Neutrophil (primary cell): Measurements from ENCODE around the gene NKX2-2.
"Not testable (repeated sequence)": the region's sequence is repeated elsewhere in the genome, so short reads cannot be mapped to it uniquely, and the experiment has no call there.

Source experiments
- H3K27ac ChIP-seq: fragments of 200-600 bp; sonication (generic); 2 replicates; pipeline ENCODE4 v1.5.1; 2016; ENCODE audit warnings: mild to moderate bottlenecking, moderate library complexity
- H3K27me3 ChIP-seq: fragments of 200-600 bp; sonication (generic); 2 replicates; pipeline ENCODE4 v1.6.0; 2016; ENCODE audit warnings: mild to moderate bottlenecking
- H3K36me3 ChIP-seq: fragments of 200-600 bp; sonication (generic); 2 replicates; pipeline ENCODE4 v1.5.1; 2017
- H3K4me1 ChIP-seq, 2 experiments: fragments of 200-600 bp in 1 of 2; sonication (generic) in 1 of 2; 1 replicate in 1 of 2; 2 replicates in 1 of 2; pipeline versions ENCODE4 v1.5.1 to v1.6.1; 2013 to 2016; ENCODE audit warnings: low read depth in 1 of 2, low read length in 1 of 2, mild to moderate bottlenecking in 1 of 2, moderate library complexity in 1 of 2; ENCODE audit not compliant: control insufficient read depth in 1 of 2, insufficient read depth in 1 of 2
- H3K4me3 ChIP-seq, 2 experiments: fragments of 200-600 bp in 1 of 2; sonication (generic) in 1 of 2; 1 replicate in 1 of 2; 2 replicates in 1 of 2; pipeline ENCODE4 v1.5.1; 2013 to 2016; ENCODE audit warnings: low read depth in 1 of 2, low read length in 1 of 2, mild to moderate bottlenecking in 1 of 2, moderate library complexity in 1 of 2
- H3K9me3 ChIP-seq: fragments of 200-600 bp; sonication (generic); 2 replicates; pipeline ENCODE4 v1.5.1; 2016
- TF ChIP-seq, protein P1 (sequence below): fragments of 200-600 bp; sonication (generic); IDR thresholded peaks from 2 replicates; pipeline ENCODE4 v1.5.1; 2016; ENCODE audit warnings: antibody characterized with exemption

The NKX2-2 gene

DNA sequence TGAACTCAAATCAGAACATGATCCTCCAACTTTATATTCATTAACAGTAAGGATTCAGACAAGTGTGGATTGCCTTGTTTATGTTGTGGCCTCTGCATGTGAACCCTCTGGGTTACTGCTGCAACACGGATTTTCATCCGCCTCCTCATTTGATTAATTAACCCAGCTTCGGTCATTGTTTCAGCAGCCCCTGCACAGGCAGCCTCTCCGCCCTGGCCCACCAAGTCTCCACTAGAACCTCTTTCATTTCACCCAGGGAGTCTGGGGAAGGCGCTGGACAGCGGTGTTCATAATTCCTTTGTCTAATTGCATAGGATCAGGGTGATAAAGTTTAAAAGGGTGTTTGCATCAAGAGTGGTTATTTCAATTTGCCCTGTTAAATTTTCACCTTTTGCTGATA is 15.7 kb downstream of the NKX2-2 start:
- Histone ChIP-seq H3K4me1 (no peaks in the 10 kb centered on the region), H3K27ac (no peak overlapping the region), H3K9me3 (no peaks in the 10 kb centered on the region), H3K27me3 (peaks cover 98% of the 10 kb centered on the region), H3K36me3 (no peaks in the 10 kb centered on the region), H3K4me3 (no peak overlapping the region)
- TF ChIP-seq, protein P1, sequence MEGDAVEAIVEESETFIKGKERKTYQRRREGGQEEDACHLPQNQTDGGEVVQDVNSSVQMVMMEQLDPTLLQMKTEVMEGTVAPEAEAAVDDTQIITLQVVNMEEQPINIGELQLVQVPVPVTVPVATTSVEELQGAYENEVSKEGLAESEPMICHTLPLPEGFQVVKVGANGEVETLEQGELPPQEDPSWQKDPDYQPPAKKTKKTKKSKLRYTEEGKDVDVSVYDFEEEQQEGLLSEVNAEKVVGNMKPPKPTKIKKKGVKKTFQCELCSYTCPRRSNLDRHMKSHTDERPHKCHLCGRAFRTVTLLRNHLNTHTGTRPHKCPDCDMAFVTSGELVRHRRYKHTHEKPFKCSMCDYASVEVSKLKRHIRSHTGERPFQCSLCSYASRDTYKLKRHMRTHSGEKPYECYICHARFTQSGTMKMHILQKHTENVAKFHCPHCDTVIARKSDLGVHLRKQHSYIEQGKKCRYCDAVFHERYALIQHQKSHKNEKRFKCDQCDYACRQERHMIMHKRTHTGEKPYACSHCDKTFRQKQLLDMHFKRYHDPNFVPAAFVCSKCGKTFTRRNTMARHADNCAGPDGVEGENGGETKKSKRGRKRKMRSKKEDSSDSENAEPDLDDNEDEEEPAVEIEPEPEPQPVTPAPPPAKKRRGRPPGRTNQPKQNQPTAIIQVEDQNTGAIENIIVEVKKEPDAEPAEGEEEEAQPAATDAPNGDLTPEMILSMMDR: no peak

DNA sequence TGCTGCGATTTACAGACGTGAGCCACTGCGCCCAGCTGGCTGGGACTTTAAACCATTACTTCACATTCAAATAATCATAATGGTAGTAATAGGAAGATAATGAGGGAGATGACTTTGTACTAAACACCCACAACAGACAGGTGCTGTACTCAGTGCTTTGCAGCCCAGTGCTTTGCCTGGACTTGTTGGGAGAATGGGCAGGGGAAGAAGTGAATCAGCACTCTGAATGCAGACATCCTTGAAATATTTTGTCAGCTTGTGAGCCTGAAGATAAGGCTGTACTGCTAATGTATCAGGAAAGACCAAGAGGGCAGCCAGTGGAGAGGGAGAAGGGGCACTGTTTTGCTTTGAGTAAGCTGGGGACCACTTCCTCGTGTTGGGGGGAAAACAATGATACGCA is 17.4 kb downstream of the NKX2-2 start:
- no peak overlapping the region for H3K4me3 ChIP-seq
- H3K9me3 ChIP-seq: no peaks in the 10 kb centered on the region
- TF ChIP-seq, protein P1: no peak
- no peak overlapping the region for H3K27ac ChIP-seq
- no peaks in the 10 kb centered on the region for H3K4me1 ChIP-seq
- peaks cover 98% of the 10 kb centered on the region for H3K27me3 ChIP-seq
- H3K36me3 ChIP-seq: no peaks in the 10 kb centered on the region

DNA sequence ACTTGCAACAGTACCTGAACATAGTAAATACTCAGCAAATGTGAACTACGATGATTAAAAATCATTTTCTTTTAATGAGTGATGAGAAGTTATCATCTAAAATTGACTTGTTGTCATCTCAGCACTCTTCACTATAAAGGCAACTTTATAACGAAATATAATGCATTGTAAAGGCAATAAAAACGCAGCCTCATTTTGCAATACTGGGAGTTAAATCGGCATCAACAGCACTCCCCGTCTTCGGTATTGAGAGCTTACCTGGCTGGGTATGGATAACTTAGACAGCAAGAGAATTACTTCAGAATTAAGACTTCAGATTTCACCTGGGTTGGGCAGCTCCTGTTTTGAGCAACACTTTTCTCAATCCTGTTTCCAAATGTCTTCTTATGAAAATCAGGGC is 20.8 kb downstream of the NKX2-2 start:
- H3K27me3 ChIP-seq: peaks cover 98% of the 10 kb centered on the region
- H3K4me1 ChIP-seq: no peaks in the 10 kb centered on the region
- TF ChIP-seq, protein P1: no peak
- H3K4me3 ChIP-seq: no peak overlapping the region
- no peak overlapping the region for H3K27ac ChIP-seq
- H3K36me3 ChIP-seq: no peaks in the 10 kb centered on the region
- H3K9me3 ChIP-seq: no peaks in the 10 kb centered on the region

DNA sequence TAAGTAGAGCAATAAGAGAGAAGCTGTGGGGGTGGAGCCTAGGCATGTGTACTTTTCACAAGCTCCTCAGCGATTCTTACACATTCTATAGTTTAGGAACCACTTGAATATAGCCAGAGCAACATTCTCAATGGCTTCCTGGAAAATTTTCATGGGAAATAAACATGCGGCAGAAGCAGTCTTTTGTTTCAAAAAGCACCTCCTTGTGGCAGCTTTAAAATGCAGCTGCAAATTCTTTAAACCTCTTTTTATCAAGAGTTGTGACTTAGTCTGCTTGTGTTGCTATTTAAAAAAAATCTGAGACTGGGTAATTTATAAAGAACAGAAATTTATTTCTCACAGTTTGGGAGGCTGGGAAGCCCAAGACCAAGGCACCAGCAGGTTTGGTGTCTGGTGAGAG is 23.8 kb downstream of the NKX2-2 start:
- TF ChIP-seq, protein P1: no peak

DNA sequence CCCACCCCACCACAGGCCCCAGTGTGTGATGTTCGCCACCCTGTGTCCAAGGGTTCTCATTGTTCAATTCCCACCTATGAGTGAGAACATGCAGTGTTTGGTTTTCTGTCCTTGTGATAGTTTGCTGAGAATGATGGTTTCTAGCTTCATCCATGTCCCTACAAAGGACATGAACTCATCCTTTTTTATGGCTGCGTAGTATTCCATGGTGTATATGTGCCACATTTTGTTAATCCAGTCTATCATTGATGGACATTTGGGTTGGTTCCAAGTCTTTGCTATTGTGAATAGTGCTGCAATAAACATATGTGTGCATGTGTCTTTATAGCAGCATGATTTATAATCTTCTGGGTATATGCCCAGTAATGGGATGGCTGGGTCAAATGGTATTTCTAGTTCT is 33.7 kb downstream of the NKX2-2 start:
- H3K9me3 ChIP-seq, H3K27ac ChIP-seq, H3K36me3 ChIP-seq, H3K4me3 ChIP-seq, H3K4me1 ChIP-seq: not testable (repeated sequence)
- peaks cover 36% of the 10 kb centered on the region for H3K27me3 ChIP-seq

More for the DNA sequence above, 23.8 kb downstream of the NKX2-2 start:
- no peaks in the 10 kb centered on the region for H3K9me3 ChIP-seq
- H3K4me3 ChIP-seq: no peak overlapping the region
- peaks cover 100% of the 10 kb centered on the region for H3K27me3 ChIP-seq
- no peaks in the 10 kb centered on the region for H3K4me1 ChIP-seq
- no peak overlapping the region for H3K27ac ChIP-seq
- no peaks in the 10 kb centered on the region for H3K36me3 ChIP-seq

DNA sequence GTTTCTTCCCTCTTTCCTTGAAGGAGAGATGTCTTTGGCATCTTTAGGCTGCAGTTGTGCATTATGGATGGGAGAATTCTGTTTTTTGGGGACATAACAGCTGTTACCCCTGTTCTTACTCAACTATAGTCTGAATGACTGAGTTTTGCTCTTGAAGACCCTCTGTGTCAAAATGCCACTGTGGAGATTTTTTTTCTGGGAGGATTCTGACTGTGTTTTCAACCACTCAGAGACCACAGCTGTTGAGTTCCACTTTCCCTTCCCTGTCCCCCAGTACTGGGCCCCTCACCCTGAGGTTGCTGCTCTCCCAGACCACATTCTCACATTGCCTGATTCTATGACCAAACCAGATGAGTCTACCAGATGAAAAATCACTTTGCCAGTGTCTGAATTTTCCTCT is 48.1 kb downstream of the NKX2-2 start:
- H3K9me3 ChIP-seq: no peaks in the 10 kb centered on the region
- H3K27ac ChIP-seq: no peak overlapping the region
- no peaks in the 10 kb centered on the region for H3K4me1 ChIP-seq
- TF ChIP-seq, protein P1: no peak
- no peaks in the 10 kb centered on the region for H3K36me3 ChIP-seq
- H3K27me3 ChIP-seq: peaks cover 55% of the 10 kb centered on the region
- no peak overlapping the region for H3K4me3 ChIP-seq
